NCI-H2227 (cell line): ENCODE results near the gene DMGDH.
A peak's percentile ranks its signal among the peaks of the same experiment; 100 is the strongest.
"Not testable (repeated sequence)": the region's sequence is repeated elsewhere in the genome, so short reads cannot be mapped to it uniquely, and the experiment has no call there.

Experiments
- DNase-seq: peaks from one replicate; lab custom pipeline; 2025; ENCODE audit not compliant: unreplicated experiment; lab: John Stamatoyannopoulos, UW

Gene DMGDH

GRCh38 chr5:79014631-79015030, 54.8 kb downstream of the DMGDH start:
- no peak for DNase-seq

- DNase-seq, result no peak
Observed at GRCh38 chr5:79011869-79012268, 57.6 kb downstream of the DMGDH start.

GRCh38 chr5:79011219-79011836, 58.1 kb downstream of the DMGDH start:
- no peak for DNase-seq

- no peak for DNase-seq
Observed at GRCh38 chr5:79008362-79008761, 61.1 kb downstream of the DMGDH start.

GRCh38 chr5:79007872-79008271, 61.6 kb downstream of the DMGDH start:
- no peak for DNase-seq

GRCh38 chr5:79005936-79006631, 63.4 kb downstream of the DMGDH start:
- no peak for DNase-seq

GRCh38 chr5:79005151-79005550, 64.3 kb downstream of the DMGDH start:
- no peak for DNase-seq

- no peak for DNase-seq
Observed at GRCh38 chr5:79002374-79002773, 67.1 kb downstream of the DMGDH start.

- no peak for DNase-seq
Observed at GRCh38 chr5:79001471-79001870, 68.0 kb downstream of the DMGDH start.

- DNase-seq, result no peak
Observed at GRCh38 chr5:78997090-78997489, 72.4 kb downstream of the DMGDH start.

GRCh38 chr5:78995521-78996007, 73.9 kb downstream of the DMGDH start:
- no peak for DNase-seq

- no peak for DNase-seq
Observed at GRCh38 chr5:78993165-78993564, 76.3 kb downstream of the DMGDH start.

GRCh38 chr5:78992146-78992545, 77.3 kb downstream of the DMGDH start:
- no peak for DNase-seq

- DNase-seq, result no peak
Observed at GRCh38 chr5:78989080-78989479, 80.4 kb downstream of the DMGDH start.

GRCh38 chr5:78985725-78986223, 83.7 kb downstream of the DMGDH start:
- peak; percentile 25 for DNase-seq

- DNase-seq, result peak; percentile 63
Observed at GRCh38 chr5:78985116-78985724, 84.3 kb downstream of the DMGDH start, which contains the start of gene ARSB. TSS of gene ARSB (minus strand) at chr5:78985310. CDS start at chr5:78985248, 62 bp downstream.

GRCh38 chr5:78984439-78985115, 84.9 kb downstream of the DMGDH start:
- peak; percentile 86 for DNase-seq

GRCh38 chr5:78983601-78984438, 85.7 kb downstream of the DMGDH start:
- DNase-seq, result peak; percentile 8

GRCh38 chr5:78983194-78983593, 86.3 kb downstream of the DMGDH start:
- DNase-seq, result not testable (repeated sequence)

- no peak for DNase-seq
Observed at GRCh38 chr5:78979909-78980308, 89.6 kb downstream of the DMGDH start.
